ENCODE results near the gene BAMBI. TPM values are rescaled to one million over a fixed set of nuclear protein-coding genes. Genes with fewer than 3 reads are reported as not detected.

The BAMBI gene
- total and polyA plus RNA-seq, 5 donors from 2014 or later, result 0.20 to 1.2 TPM; not detected in 3

- Histone ChIP-seq H3K27me3 (ENCODE audit: control insufficient read depth, insufficient read depth, low read length) (peaks cover 24% of the 10 kb centered on the region), H3K36me3 (ENCODE audit: control insufficient read depth, insufficient read depth, low read length) (no peaks in the 10 kb centered on the region), H3K4me3 (ENCODE audit: low read depth, low read length) (no peak overlapping the region), H3K9me3 (ENCODE audit: control insufficient read depth in 2 of 2, low read length in 2 of 2) (no peaks in the 10 kb centered on the region), H3K27ac (ENCODE audit: insufficient read depth, low read length, poor library complexity, severe bottlenecking) (no peak overlapping the region), H3K4me1 (ENCODE audit: control insufficient read depth, insufficient read depth, low read length, poor library complexity, severe bottlenecking) (peaks cover 10% of the 10 kb centered on the region)
- Mint-ChIP-seq H3K36me3 (no peaks in the 10 kb centered on the region), H3K27me3 (peaks cover 52% of the 10 kb centered on the region), H3K4me3 (no peak overlapping the region), H3K27ac (peak overlapping the region in 1 of 3 donors; percentile 20), H3K9me3 (no peaks in the 10 kb centered on the region), H3K4me1 (peaks cover 0 to 19% (median 14%) of the 10 kb centered on the region in 4 donors)
- ATAC-seq (ENCODE audit: low read depth in 2 of 2) (no peak), DNase-seq (no peak)
These were observed 10.4 kb upstream of the BAMBI start for GRCh38 chr10:28666751-28667467.

- peak in 2 of 3 donors; percentile 18 to 27 for DNase-seq
- H3K27ac Mint-ChIP-seq, result no peak overlapping the region
- H3K27me3 ChIP-seq (ENCODE audit: control insufficient read depth, insufficient read depth, low read length), result peaks cover 32% of the 10 kb centered on the region
These were observed 8.7 kb upstream of the BAMBI start for GRCh38 chr10:28668363-28669226.

GRCh38 chr10:28669227-28670173, 7.8 kb upstream of the BAMBI start:
- Histone ChIP-seq H3K36me3 (ENCODE audit: control insufficient read depth, insufficient read depth, low read length) (no peaks in the 10 kb centered on the region), H3K4me1 (ENCODE audit: control insufficient read depth, insufficient read depth, low read length, poor library complexity, severe bottlenecking) (peaks cover 10% of the 10 kb centered on the region), H3K9me3 (ENCODE audit: control insufficient read depth in 2 of 2, low read length in 2 of 2) (no peaks in the 10 kb centered on the region), H3K27ac (ENCODE audit: insufficient read depth, low read length, poor library complexity, severe bottlenecking) (no peak overlapping the region), H3K4me3 (ENCODE audit: low read depth, low read length) (no peak overlapping the region), H3K27me3 (ENCODE audit: control insufficient read depth, insufficient read depth, low read length) (peaks cover 32% of the 10 kb centered on the region)
- peaks cover 0 to 19% (median 14%) of the 10 kb centered on the region in 4 donors for H3K4me1 Mint-ChIP-seq
- peaks cover 60% of the 10 kb centered on the region for H3K27me3 Mint-ChIP-seq
- H3K4me3 Mint-ChIP-seq, result peak overlapping the region in 2 of 4 donors; percentile 49 to 79
- H3K36me3 Mint-ChIP-seq, result no peaks in the 10 kb centered on the region
- ATAC-seq (ENCODE audit: low read depth in 2 of 2), result no peak
- peak overlapping the region in 1 of 3 donors; percentile 26 for H3K27ac Mint-ChIP-seq
- DNase-seq, result no peak
- H3K9me3 Mint-ChIP-seq, result no peaks in the 10 kb centered on the region

More at GRCh38 chr10:28668363-28669226, 8.7 kb upstream of the BAMBI start:
- Histone ChIP-seq H3K9me3 (ENCODE audit: control insufficient read depth in 2 of 2, low read length in 2 of 2) (no peaks in the 10 kb centered on the region), H3K4me1 (ENCODE audit: control insufficient read depth, insufficient read depth, low read length, poor library complexity, severe bottlenecking) (peaks cover 10% of the 10 kb centered on the region), H3K27ac (ENCODE audit: insufficient read depth, low read length, poor library complexity, severe bottlenecking) (no peak overlapping the region), H3K36me3 (ENCODE audit: control insufficient read depth, insufficient read depth, low read length) (no peaks in the 10 kb centered on the region), H3K4me3 (ENCODE audit: low read depth, low read length) (no peak overlapping the region)
- peaks cover 57% of the 10 kb centered on the region for H3K27me3 Mint-ChIP-seq
- peaks cover 0 to 19% (median 14%) of the 10 kb centered on the region in 4 donors for H3K4me1 Mint-ChIP-seq
- H3K4me3 Mint-ChIP-seq, result peak overlapping the region in 2 of 4 donors; percentile 49 to 79
- H3K9me3 Mint-ChIP-seq, result no peaks in the 10 kb centered on the region
- no peaks in the 10 kb centered on the region for H3K36me3 Mint-ChIP-seq
- peak; percentile 56 to 57 for ATAC-seq (ENCODE audit: low read depth in 2 of 2)

- Histone ChIP-seq H3K4me1 (ENCODE audit: control insufficient read depth, insufficient read depth, low read length, poor library complexity, severe bottlenecking) (peaks cover 31% of the 10 kb centered on the region), H3K27me3 (ENCODE audit: control insufficient read depth, insufficient read depth, low read length) (peaks cover 43% of the 10 kb centered on the region), H3K9me3 (ENCODE audit: control insufficient read depth in 2 of 2, low read length in 2 of 2) (no peaks in the 10 kb centered on the region), H3K36me3 (ENCODE audit: control insufficient read depth, insufficient read depth, low read length) (no peaks in the 10 kb centered on the region), H3K27ac (ENCODE audit: insufficient read depth, low read length, poor library complexity, severe bottlenecking) (no peak overlapping the region), H3K4me3 (ENCODE audit: low read depth, low read length) (no peak overlapping the region)
- DNase-seq (no peak), ATAC-seq (ENCODE audit: low read depth in 2 of 2) (no peak)
- H3K27ac Mint-ChIP-seq, result no peak overlapping the region
- no peaks in the 10 kb centered on the region for H3K36me3 Mint-ChIP-seq
- H3K27me3 Mint-ChIP-seq, result peaks cover 61% of the 10 kb centered on the region
- H3K9me3 Mint-ChIP-seq, result peaks cover 0 to 2% (median 0%) of the 10 kb centered on the region in 7 donors
- H3K4me3 Mint-ChIP-seq, result no peak overlapping the region
- H3K4me1 Mint-ChIP-seq, result peaks cover 11 to 24% (median 19%) of the 10 kb centered on the region in 4 donors
These were observed 2.5 kb upstream of the BAMBI start for GRCh38 chr10:28674782-28675181.

GRCh38 chr10:28676326-28676967, 874 bp upstream of the BAMBI start:
- Mint-ChIP-seq H3K4me1 (peaks cover 11 to 30% (median 22%) of the 10 kb centered on the region in 4 donors), H3K9me3 (peaks cover 0 to 4% (median 0%) of the 10 kb centered on the region in 7 donors), H3K36me3 (no peaks in the 10 kb centered on the region), H3K27me3 (peaks cover 74% of the 10 kb centered on the region), H3K4me3 (peak overlapping the region; percentile 75 to 83 (median 79)), H3K27ac (no peak overlapping the region)
- Histone ChIP-seq H3K27ac (ENCODE audit: insufficient read depth, low read length, poor library complexity, severe bottlenecking) (no peak overlapping the region), H3K4me3 (ENCODE audit: low read depth, low read length) (peak overlapping the region; percentile 0), H3K9me3 (ENCODE audit: control insufficient read depth in 2 of 2, low read length in 2 of 2) (no peaks in the 10 kb centered on the region), H3K4me1 (ENCODE audit: control insufficient read depth, insufficient read depth, low read length, poor library complexity, severe bottlenecking) (peaks cover 32% of the 10 kb centered on the region), H3K27me3 (ENCODE audit: control insufficient read depth, insufficient read depth, low read length) (peaks cover 54% of the 10 kb centered on the region), H3K36me3 (ENCODE audit: control insufficient read depth, insufficient read depth, low read length) (no peaks in the 10 kb centered on the region)
- DNase-seq (no peak), ATAC-seq (ENCODE audit: low read depth in 2 of 2) (no peak)

- H3K4me1 ChIP-seq (ENCODE audit: control insufficient read depth, insufficient read depth, low read length, poor library complexity, severe bottlenecking), result peaks cover 32% of the 10 kb centered on the region
- peak overlapping the region; percentile 78 for H3K4me3 ChIP-seq (ENCODE audit: low read depth, low read length)
- Mint-ChIP-seq H3K9me3 (peaks cover 0 to 4% (median 0%) of the 10 kb centered on the region in 7 donors), H3K4me1 (peaks cover 11 to 30% (median 22%) of the 10 kb centered on the region in 4 donors), H3K36me3 (no peaks in the 10 kb centered on the region), H3K27me3 (peaks cover 79% of the 10 kb centered on the region), H3K4me3 (peak overlapping the region; percentile 48 to 91 (median 87)), H3K27ac (peak overlapping the region in 2 of 3 donors; percentile 1 to 47)
- no peak overlapping the region for H3K27ac ChIP-seq (ENCODE audit: insufficient read depth, low read length, poor library complexity, severe bottlenecking)
- peaks cover 51% of the 10 kb centered on the region for H3K27me3 ChIP-seq (ENCODE audit: control insufficient read depth, insufficient read depth, low read length)
- no peaks in the 10 kb centered on the region for H3K36me3 ChIP-seq (ENCODE audit: control insufficient read depth, insufficient read depth, low read length)
- DNase-seq, result peak; percentile 2 to 28 (median 26)
- no peaks in the 10 kb centered on the region for H3K9me3 ChIP-seq (ENCODE audit: control insufficient read depth in 2 of 2, low read length in 2 of 2)
- no peak for ATAC-seq (ENCODE audit: low read depth in 2 of 2)
These were observed 766 bp downstream of the BAMBI start for GRCh38 chr10:28677888-28678686.

Data from CD4-positive, CD25-positive, alpha-beta regulatory T cell (primary cell).